HS-5 (cell line): Measurements from ENCODE around the gene STMND1.

Source experiments
- DNase-seq: peaks from one replicate; pipeline ENCODE4 v3.0.0-alpha.2; 2012; ENCODE audit warnings: low read depth

Gene STMND1

GRCh38 chr6:17165383-17165782, 63.5 kb downstream of the STMND1 start:
- DNase-seq = no peak

- no peak for DNase-seq
Measured at GRCh38 chr6:17167327-17167979, 65.6 kb downstream of the STMND1 start.

GRCh38 chr6:17169291-17169690, 67.4 kb downstream of the STMND1 start:
- no peak for DNase-seq

- no peak for DNase-seq
Measured at GRCh38 chr6:17169711-17170110, 67.9 kb downstream of the STMND1 start.

DNA sequence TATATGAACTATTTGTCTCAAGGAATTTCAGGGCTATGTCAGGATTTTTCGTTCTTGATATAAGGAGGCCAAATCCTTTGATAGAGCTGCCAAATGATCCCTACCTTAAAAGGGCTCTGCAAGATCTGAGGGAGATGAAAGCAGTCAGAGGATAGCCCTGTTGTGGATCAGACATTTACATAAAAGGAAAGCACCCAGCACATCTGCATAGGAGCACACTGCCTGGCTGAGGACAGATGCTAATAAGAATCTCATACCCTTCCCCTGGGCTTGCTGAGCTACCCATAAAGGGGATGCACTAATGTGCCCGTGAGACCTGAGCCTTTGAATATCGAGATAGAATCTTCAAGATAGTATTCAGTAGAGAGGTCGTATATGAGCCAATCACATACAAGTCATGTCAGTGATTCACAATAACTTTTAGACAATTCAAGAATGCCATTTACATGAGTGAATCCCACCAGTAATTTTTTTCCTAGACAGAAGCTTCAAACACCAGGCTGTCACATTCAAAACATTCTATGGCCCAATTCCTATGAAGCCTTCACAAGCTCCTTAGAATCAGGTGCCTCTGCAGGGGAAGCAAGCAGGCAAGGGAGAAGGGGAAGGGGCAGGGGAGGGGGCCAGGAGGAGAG, 71.1 kb downstream of the STMND1 start:
- no peak for DNase-seq

DNA sequence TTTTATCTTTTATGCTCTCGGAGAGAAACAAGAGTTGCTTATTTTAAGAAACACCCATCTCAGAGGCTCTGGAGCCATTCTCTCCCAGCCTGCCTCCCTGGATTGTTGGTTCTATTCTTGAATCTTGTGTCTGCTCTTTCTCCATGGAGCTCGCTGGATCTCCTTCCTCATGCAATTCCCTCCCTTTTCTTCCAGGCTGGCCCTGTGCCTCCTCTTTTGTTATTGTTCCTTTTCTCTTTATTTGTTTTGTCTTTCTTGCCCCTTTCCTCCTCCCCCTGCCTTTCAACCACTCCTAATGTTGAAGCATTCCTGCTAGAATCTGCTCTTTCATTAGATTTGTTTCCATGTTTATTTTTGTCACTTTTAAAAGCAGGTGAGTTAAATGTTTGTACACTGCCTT, 76.5 kb downstream of the STMND1 start:
- no peak for DNase-seq

- DNase-seq = peak; percentile 34
Measured at GRCh38 chr6:17178754-17179529, 77.1 kb downstream of the STMND1 start.

- peak; percentile 2 for DNase-seq
Measured at GRCh38 chr6:17179530-17180073, 77.8 kb downstream of the STMND1 start.
